AG04450 (cell line): ENCODE results near the gene GNA12. TPM values are rescaled to one million over a fixed set of nuclear protein-coding genes. Genes with fewer than 3 reads are reported as not detected.
"Not testable (repeated sequence)": the region's sequence is repeated elsewhere in the genome, so short reads cannot be mapped to it uniquely, and the experiment has no call there.

Experiments used
- CTCF ChIA-PET: fragments of 300-600, 350-600 bp; formaldehyde crosslinking; extraction: SDS; loops from one replicate; lab custom pipeline; 2022; ENCODE audit warnings: antibody characterized with exemption, inconsistent platforms; lab: Charles Lee
- POLR2A ChIA-PET: fragments of 350-600 bp; formaldehyde crosslinking; extraction: SDS; loops from one replicate; lab custom pipeline; 2021; ENCODE audit warnings: antibody characterized with exemption, inconsistent platforms; lab: Yijun Ruan, JAX
- DNase-seq: peaks from one replicate; pipeline ENCODE4 v3.0.0-alpha.2; 2011; ENCODE audit warnings: low read depth, low spot score
- H3K27ac ChIP-seq: one replicate; pipeline ENCODE4 v1.5.1; 2012; ENCODE audit warnings: low read depth, low read length, control low read depth
- H3K27me3 ChIP-seq: one replicate; pipeline ENCODE4 v1.6.0; 2012; ENCODE audit warnings: low read length; ENCODE audit not compliant: control insufficient read depth, insufficient read depth
- H3K4me3 ChIP-seq: 2 replicates; pipeline ENCODE4 v1.5.1; 2011; ENCODE audit warnings: mild to moderate bottlenecking, low read depth, low read length, control low read depth
- H3K9me3 ChIP-seq: 2 replicates; pipeline ENCODE4 v1.5.1; 2012; ENCODE audit warnings: low read length; ENCODE audit not compliant: control insufficient read depth, insufficient read depth
- CTCF ChIP-seq: IDR thresholded peaks from 2 replicates; pipeline ENCODE4 v1.5.1; 2011; ENCODE audit warnings: low read depth, low read length, control low read depth, inconsistent platforms
- polyA plus RNA-seq: library from polyadenylated mRNA; depleted of rRNA; stranded (reverse); fragments of >200 nt; gene quantifications from 2 replicates; pipeline ENCODE4 v1.2.3, GENCODE V29; 2011

GNA12 gene
- polyA plus RNA-seq, 1 experiment, result 97.4 TPM

GRCh38 chr7:2738766-2739549 lies 105.2 kb downstream of the GNA12 start:
- peaks cover 13% of the 10 kb centered on the region for H3K9me3 ChIP-seq
- ChIA-PET POLR2A (interaction anchor here (1.7 kb wide), 1 partner anchor 19 kb away, joined by 5 read pairs; no protein-coding TSS in a partner anchor), CTCF (interaction anchor here (1.1 kb wide), 1 partner anchor 29 kb away, joined by 3 read pairs; no protein-coding TSS in a partner anchor)
- no peak overlapping the region for H3K4me3 ChIP-seq
- no peak for DNase-seq
- H3K27ac ChIP-seq, result no peak overlapping the region
- H3K27me3 ChIP-seq, result no peaks in the 10 kb centered on the region
- no peak for TF ChIP-seq CTCF

- CTCF ChIA-PET, result interaction anchor here (1.1 kb wide), 1 partner anchor 28 kb away, joined by 3 read pairs; no protein-coding TSS in a partner anchor
- no peak for DNase-seq
Observed at GRCh38 chr7:2737771-2738540, 106.2 kb downstream of the GNA12 start.

GRCh38 chr7:2737005-2737743 lies 106.9 kb downstream of the GNA12 start:
- peaks cover 16% of the 10 kb centered on the region for H3K9me3 ChIP-seq
- H3K4me3 ChIP-seq, CTCF ChIA-PET, H3K27me3 ChIP-seq, POLR2A ChIA-PET, DNase-seq: not testable (repeated sequence)
- H3K27ac ChIP-seq, result peak overlapping the region; percentile 21

More at GRCh38 chr7:2737771-2738540, 106.2 kb downstream of the GNA12 start:
- no peak for TF ChIP-seq CTCF
- H3K9me3 ChIP-seq, result peaks cover 16% of the 10 kb centered on the region
- no peaks in the 10 kb centered on the region for H3K27me3 ChIP-seq
- no peak overlapping the region for H3K4me3 ChIP-seq
- POLR2A ChIA-PET, result interaction anchor here (1.7 kb wide), 1 partner anchor 20 kb away, joined by 5 read pairs; no protein-coding TSS in a partner anchor
- H3K27ac ChIP-seq, result no peak overlapping the region

GRCh38 chr7:2736411-2736914 lies 107.6 kb downstream of the GNA12 start:
- no peak for TF ChIP-seq CTCF
- no peak for DNase-seq
- H3K9me3 ChIP-seq, result peaks cover 16% of the 10 kb centered on the region
- H3K4me3 ChIP-seq, result no peak overlapping the region
- POLR2A ChIA-PET, result no interaction called here
- H3K27ac ChIP-seq, result no peak overlapping the region
- CTCF ChIA-PET, result no interaction called here
- H3K27me3 ChIP-seq, result no peaks in the 10 kb centered on the region

GRCh38 chr7:2735744-2736143 lies 108.4 kb downstream of the GNA12 start:
- POLR2A ChIA-PET, result interaction anchor here (0.5 to 1.3 kb wide), 2 partner anchors 22 to 31 kb away, joined by 4 read pairs; no protein-coding TSS in a partner anchor
- no peak for DNase-seq

More at GRCh38 chr7:2735744-2736143, 108.4 kb downstream of the GNA12 start:
- Histone ChIP-seq H3K27me3 (no peaks in the 10 kb centered on the region), H3K27ac (no peak overlapping the region), H3K9me3 (peaks cover 22% of the 10 kb centered on the region), H3K4me3 (no peak overlapping the region)
- TF ChIP-seq CTCF, result no peak
- CTCF ChIA-PET, result no interaction called here
